NCI-H2171 (cell line): ENCODE results near the gene SLC25A1.

ENCODE experiments used
- DNase-seq: peaks from one replicate; lab custom pipeline; 2025; lab: John Stamatoyannopoulos, UW

Gene SLC25A1

DNA sequence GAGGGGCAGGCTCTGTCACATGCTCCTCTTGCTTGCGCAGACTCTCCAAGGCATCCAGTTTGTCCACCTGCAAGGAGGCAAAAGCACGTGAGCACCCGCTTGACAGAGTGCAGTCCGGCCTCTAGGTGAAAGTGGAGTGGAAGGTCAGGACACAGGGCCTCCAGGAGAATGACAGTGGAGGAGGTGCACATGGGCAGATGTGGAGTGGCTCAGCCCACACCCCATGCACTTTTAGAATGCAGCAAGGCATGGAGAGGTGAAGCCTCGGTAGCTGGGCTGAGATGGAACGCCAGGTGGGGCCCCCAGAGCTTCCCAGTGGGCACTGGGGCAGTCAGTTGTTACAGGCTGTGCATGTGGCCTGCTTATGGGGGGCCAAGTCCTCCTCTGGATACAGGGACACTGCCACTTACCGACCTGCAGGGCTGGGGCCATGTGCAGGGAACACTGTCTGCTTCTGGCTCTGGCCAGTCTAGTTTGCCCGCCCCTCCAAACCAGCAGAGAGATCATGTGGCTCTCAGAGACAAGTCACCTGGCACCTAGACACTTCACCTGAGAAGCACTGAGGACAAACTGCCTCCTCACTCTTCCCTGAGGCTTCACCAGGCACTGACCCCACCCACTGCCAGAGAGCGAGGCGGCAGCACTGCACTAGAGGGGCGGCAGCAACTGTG, 2.3 kb upstream of the SLC25A1 start:
- no peak for DNase-seq

DNA sequence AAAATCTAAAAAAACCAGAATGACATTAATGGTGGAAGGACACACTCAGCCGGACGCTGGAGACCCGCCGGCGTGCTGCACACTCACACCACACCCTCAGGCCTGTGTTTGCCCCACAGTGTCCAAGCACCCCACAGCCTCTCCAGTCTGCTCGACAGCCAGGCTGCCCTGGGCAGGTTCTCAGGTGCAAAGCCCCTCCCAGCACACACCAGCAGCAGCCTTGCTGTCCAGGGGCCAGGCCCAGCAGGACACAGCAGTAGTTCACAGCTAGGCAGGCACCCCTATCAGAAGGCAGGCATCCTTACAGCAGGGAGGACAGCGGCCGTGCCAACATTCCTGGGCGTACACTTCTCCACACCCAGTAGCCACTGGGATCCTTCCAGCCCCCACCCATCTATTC, 1.7 kb upstream of the SLC25A1 start:
- DNase-seq, result no peak

DNA sequence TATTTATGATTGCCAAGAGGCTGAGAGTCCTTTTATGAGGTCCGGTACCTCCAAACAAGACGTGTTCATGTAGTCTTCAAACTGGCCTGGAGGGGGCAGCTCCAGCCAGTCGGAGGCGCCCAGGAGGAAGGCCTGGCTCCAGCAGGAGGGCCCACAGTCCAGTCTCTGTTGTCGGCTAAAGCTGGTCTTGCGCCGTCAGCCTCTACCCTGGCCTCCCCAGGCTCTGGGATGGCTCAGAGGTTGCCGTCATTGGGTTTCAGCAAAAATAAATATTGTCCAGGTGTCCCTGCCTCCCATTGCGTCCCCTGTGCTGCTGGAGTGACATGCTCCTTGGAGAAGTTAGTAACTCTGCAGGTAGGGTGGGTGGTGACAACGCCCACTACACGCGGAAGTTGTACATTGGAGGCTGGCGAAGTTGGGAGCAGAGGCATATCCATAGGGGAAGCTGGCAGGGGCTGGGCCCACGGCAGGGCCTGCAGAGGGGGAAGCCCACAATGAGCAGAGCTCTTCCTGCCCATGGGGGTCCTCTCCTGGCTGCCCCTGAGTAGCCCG, 1.0 kb upstream of the SLC25A1 start:
- no peak for DNase-seq

DNA sequence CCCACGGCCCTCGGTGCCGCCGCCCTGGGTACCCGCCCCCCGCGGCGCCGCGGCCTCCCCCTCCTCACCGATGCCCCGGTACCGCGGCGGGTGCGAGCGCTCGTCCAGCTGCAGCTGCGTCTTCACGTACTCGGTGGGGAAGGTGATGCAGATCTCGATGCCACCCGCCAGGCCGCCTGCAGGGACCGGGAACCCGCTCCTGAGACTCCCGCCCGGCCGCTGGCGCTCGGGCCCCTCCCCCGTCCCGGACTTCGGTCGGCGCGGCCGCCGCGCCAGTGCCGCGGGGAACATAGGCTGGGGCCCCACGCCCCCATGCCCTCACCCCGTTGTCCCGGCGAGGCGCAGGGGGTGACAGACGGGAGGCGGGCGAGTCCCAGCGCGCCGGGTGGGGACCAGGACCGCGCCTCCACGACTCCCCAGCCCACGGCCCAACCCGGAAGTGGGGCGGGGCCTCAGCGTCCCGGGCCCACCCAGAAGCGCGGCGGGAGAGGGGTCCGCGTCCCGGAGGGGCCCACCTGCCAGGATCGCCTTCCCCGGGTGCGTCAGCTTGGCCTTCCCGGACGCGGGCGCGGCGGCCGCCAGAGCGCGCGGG, 375 bp downstream of the SLC25A1 start:
- DNase-seq, result peak; percentile 78

DNA sequence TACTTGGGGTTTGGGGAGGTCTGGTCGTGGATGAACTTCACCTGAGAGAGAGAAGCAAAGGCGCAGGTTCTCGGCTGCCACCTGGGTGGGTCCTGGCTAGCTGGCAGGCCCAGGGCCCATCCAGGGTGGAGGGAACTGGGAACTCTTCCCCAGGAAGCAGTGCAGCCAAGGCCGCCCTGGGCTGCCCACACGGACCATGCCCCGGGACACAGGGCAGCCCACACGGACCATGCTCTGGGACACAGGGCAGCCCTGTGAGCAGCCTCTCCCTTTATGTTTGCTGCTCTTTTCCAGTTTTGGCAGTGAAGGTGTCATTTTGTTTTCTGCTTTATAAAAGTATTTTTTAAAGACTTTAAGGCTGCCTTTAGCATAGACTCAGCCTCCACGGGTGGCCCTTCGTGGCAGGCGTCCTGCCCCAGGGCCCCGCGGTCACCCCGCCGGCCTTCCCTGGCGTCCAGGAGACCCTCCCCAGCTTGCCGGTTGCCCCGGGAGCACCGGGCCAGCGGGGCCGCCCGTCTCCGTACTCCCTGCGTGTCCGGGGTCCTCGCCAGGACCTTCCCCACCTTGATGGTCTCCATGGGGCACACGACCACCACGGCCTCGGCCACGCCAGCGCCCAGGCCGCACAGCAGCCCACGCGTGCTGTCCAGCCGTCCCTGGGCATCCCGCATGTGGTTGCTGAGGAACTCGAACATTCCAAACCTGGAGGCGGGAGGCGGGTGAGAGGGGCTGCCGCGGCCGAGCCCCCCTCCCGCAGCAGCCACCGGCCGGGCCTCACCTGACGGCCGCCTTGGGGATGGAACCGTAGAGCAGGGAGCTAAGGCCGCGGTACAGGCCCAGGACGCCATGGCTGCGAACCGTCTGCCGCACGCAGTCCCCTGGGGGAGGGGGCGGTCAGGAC, 1.1 kb downstream of the SLC25A1 start:
- DNase-seq, result no peak

DNA sequence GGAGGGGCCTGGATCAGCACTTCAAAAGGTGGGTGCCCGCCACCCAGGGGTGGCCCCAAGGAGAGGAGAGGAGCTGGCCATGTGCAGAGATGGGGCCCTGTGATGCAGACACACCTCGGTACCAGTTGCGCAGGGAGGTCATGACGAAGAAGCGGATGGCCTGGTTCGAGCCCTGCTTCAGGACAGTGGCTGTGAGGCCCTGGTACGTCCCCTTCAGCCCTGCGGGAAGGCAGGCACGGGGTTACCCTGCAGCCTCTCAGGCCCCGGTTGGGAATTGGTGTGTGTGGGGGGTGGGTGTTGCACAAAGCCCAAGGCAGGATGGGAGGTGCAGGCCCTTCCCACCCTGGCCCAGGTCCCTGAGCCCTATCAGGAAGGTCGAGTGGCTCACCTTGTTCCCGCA, 1.8 kb downstream of the SLC25A1 start:
- DNase-seq, result no peak

DNA sequence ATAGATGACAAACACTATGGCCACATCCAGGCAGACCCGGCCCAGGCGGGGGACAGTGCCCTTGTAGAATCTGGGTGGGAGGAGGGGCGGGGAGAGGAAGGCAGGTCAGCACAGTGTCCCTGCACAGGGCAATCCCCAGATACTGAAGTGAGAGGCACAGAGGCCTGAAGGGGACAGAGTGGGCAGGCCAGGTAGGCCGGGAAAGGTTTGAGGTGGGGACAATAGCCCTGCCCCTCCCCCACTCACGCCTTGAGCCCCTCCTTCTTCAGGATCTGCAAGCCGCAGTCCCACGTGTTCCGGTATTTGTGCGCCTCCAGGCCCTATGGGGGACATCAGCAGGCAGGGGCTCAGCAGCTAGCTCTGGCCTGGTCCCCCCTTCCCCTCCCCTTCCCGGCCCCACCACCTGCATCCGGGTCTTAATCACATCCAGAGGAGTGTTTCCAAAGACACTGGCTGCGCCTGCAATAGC, 2.3 kb downstream of the SLC25A1 start:
- no peak for DNase-seq

DNA sequence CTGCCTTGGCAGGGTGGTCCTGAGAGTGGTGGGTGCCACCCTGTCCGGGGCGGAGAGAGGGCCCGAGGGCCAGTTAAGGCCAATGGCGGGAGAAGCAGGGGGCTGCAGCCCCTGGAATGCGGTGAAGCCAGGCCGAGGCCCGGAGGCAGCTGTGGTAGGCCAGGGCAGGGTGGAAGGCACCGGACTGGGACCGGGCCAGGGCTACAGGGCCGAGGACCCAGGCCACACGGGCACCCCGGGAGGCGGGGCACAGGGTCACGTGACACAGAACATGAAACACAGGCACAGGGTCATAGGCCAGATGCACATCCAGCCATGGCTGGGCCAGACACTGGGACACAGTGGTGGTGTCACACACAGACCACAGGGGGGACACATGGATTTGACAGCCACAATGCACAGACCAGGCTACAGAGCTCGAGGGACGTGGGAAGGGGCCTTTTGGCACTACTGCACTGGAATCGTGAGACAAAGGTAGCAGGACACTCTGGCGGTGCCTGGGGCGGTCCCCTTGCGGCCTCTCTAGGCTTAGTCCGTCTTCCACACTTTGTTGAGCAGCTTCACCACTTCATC, 2.8 kb downstream of the SLC25A1 start:
- DNase-seq, result no peak

DNA sequence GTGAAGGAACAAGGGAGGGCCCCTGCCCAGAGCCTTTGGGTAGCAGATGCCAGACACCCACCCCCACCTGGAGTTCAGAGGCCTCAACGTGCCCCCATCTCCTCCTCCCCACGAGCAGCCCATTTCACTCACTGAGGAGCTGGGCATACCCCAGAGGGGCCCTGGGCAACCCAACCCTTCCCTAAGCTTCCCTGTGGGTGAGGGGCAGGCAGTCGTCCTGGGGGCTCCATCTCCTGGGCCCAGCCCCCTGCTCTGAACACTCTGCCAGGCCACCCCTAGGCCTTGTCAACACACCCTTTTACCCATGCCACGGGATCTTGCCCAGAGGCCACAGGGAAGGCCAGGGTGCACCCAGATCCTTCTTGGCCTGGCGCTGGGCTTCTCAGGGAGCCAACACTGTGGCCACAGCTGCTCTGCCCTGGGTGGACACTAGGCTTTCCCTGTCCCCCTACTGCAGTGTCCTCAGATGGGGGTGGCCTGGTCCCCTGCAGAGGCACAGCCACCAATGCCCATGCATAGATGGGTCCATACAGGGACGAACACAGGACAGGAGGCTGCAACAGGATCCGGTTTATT, 3.4 kb downstream of the SLC25A1 start:
- DNase-seq, result no peak

DNA sequence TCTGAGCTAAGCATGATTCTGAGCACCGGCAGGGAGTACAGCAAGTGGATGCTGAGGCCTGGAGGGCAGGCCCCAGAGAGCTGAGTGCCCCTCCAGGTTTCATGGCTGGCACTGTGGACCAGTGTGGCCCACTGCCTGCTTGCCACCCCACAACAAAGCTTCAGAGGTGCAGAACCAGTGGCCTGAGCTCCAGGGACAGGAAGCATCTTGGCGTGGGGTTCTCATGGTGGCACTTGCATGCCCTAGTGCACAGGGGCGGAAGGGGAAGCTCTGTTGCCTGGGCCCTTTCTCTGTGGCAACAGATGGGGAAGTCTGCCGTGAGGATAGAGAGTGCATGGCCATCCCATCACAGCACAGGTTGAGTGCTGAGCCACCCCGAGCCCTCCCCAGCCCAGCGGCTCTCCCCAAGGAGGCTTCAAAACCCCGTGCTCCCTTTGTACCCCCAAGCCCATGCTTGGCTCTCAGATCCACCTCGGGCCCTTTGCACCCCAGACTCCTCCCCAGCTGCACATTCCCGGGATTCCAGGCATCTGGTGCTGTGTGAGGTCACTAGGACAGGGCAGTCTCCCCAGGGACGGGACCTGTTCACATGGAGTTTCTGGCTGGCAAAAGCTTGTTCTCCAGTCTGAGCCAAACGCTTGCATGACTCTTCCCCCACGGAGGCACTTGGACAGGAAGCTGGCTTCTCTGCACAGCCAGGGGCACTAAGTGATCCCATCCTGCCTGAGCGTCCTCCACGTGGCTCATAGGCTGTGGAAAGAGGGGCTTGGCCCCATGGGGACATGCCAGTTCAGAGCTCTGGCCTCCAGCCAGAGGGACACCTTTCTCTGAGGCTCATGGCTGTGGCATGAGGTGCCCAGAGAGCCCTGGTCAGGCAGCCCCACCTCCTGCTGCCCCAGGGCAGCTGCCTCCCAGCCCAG, 4.2 kb downstream of the SLC25A1 start:
- no peak for DNase-seq

DNA sequence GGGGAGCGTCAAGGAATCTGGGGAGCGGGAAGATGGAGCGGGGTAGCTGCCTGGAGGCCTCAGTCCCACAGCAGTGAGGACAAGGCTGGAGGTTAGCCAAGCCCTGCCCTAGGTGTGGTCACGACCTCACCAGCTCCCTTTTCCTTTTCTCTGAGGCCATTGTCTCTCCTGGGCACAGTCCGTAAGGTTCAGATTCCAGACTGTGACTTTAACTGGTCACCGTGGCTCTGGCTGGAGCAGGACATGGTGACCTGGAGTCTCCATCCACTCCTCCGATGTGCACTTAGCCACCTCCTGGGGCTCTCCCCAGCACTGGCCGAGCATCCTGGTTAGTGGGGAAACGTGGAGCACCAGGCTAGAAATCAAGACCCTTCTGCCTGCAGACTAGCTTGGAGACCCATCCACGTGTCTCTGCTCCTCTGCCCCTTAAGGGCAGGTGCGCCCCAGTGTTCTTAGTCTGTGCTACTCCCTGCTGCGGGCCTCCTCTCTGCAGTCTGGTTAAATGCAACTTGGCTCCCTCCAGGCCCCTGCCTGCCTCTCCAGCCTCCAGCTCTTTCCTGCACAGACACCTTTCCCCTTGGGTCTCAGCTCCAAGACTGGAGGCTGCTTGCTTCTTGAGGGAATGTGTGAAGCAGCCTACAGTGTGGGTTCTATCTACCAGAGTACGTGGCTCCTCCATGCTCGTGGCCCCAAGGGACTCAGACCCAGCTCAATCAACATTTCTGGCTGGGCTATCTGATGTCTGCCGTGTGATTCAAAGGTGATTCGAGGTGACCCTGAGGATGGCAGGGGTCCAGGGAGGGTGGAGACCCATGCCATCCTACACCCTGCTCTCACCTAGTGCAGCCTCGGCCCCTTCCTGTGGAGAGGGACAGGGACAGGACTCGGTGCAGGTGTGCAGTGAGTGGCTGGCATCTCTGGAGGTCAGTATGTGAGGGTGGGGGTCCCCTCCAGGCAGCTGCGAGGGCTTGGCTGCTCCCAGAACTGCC, 5.2 kb downstream of the SLC25A1 start:
- DNase-seq, result no peak

DNA sequence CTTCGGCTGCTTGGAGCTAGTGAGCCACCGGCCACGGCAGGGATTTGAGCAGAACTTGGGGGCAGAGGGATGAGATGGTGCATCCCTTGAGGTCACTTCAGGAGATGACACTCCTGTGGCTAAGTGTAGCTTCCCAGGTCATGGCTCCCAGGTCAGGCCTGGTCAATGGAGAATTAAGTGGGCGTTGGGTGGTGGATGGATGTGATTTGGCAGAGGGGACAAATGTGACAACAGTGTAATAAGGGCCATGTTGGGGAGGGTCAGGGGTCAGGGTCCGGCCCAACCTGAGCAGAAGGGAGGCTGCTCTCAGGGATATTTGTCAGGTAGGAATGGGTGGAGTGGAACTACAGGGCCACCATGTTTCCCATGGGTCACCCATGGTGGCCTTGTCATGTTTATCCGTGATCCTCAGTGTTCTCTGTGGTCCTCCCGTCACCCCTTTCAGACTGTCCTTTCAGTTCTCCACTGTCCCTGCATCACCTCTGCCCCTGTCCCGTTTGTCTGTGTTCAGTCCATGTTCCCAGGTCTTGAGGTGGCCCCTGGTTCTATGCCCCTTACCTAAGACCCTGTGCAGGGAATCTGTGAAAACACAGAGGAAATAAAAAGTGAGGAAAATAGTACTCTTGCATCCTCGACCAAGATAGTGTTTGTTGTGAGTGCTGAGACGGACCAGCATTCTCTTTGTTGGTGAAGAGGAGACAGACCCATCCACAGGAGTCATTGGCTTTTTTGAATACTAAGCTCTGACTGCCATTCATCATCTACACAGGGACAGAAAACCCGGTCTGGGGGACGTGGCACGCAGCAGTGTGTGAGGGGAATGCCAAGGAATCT, 6.1 kb downstream of the SLC25A1 start:
- no peak for DNase-seq

DNA sequence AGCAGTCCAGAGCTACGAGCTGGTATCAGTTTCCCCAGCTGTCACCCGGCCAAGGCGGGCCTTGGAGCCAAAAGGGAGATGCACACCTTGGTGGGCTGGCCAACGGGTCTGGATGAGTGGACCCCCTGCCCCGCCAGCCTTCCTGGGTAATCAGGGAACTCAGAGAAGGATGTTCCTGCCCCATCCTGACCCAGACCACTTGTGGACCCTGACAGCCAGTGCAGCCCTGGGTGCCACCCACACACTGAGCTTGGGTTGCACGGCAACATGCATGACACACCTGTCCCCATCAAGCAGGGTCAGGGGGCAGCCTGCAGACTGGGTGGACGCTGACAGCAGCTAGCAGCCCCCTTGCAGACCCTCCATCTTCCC, 8.6 kb downstream of the SLC25A1 start:
- DNase-seq, result no peak

DNA sequence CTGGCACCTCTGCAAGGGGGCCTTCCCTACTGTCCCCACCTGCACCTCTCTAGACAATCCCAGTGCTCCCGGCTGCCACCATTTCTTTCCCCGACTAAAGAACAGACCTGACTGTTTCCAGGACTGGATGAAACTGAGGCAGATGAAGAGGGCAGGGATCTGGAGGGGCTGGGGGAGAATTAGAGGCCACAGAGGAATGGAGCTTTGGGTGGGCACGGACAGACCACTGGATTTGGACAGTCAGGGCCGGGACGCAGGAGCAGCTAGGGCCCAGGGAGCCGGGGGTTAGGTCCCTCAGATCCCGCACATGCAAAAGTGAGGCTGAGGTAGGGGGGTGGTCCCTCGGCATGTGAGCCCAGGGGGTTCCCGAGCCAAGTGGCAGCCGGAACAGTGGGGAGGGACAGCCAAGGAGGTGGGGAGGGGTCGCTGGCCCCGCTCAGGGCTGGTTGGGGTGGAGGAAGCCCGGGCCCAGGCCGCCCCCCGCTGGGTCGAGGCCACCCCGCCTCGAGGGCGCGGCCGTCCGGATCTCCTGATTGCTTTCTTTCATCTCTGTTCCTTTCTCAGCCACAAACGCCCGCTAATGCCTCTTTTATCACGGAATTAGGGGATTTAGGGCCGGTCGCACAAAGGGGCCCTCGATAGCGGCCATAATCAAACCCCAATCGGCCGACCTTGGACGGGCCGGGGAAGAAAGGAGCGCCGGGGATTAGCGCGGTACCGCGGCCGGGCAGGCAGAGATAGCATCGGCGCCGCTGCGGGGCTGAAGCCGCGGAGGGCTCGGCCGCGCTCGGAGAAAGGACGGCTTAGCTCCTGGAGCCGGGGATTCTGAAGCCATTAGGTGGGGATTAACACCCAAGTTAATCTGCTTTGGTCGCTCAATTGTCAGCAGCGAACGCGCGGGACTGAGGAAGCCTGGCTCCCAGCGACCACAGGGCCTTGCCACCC, 9.3 kb downstream of the SLC25A1 start:
- DNase-seq, result no peak

DNA sequence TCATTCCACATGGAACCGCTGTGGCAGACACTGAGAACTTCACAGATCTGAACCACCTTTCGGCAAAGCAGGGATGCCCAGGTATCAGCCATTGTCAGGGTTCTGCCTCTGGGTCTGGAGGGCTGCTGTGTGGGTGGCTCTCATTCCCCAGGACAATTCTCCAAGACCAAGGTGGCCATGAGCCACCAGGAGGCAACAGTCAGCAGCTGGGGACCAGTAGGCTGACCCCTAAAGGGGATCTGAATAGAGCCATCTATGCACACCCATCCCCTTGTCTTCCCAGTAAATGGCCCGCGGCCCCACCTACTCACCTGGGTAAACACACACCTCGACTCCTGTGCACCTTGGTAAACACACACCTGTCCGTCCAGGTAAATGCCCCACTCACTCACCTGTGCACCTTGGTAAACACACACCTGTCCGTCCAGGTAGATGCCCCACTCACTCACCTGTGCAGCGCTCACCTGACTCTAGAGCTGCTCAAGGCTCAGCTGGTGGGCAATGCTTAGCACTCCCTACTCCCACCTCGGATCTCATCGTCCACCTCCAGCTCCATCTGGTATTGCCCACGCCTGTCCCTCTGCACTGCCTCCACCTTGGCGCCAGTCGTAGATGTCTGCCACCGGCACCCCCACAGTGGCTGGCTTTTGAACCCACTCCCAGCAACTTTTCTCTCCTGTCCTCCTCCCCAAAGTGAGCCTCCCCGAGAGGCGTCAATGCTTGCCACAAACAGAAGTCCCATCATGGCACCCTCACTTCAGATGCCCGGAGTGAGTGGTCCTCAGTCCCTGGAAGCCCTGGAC, 10.2 kb downstream of the SLC25A1 start:
- no peak for DNase-seq

DNA sequence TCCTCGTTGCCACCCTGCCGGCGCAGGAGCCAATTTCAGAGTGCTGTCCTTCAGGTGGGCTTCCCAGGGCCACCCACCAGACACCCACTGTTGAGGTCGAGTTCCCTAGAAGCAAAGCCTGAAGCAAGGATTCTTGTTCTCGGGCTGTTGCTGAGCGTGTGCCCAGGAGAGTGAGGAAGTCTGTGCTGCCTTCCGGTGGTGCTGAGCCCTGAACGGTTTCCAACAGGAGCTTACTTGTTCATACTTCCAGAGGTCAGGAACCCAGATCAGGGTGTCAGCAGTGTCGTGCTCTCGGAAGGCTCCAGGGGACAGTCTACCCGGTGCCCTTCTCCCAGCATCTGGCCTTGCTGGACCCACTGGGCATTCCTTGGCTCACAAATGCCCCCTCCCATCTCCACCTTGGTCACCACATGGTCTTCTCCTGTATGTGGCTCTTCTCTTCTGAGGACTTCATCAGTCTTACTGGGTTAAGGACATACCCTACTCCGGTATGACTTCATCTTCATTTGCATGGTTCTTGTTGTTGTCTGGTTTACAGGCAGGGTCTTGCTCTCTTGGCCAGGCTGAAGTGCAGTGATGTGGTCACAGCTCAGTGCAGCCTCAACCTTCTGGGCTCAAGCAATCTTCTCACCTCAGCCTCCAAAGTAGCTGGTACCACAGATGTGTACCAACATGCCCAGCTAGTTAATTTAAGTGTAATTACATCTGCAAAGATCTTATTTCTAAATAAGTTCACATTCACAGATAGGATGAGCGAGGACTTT, 11.2 kb downstream of the SLC25A1 start:
- DNase-seq, result no peak
